Large intestine (tissue), 12 donors: ENCODE results near the gene WDHD1. TPM values are rescaled to one million over a fixed set of nuclear protein-coding genes. Genes with fewer than 3 reads are reported as not detected.
"Not testable (repeated sequence)": the region's sequence is repeated elsewhere in the genome, so short reads cannot be mapped to it uniquely, and the experiment has no call there.

ENCODE experiments used
- DNase-seq, 2 donors: peaks; one replicate each; pipeline versions ENCODE4 v3.0.0 to v3.0.0-alpha.2; 2013
- H3K27ac ChIP-seq: one replicate; pipeline ENCODE4 v1.5.1; 2013; ENCODE audit warnings: low read length
- H3K27me3 ChIP-seq: 2 replicates; pipeline ENCODE4 v1.6.1; 2013; ENCODE audit warnings: low read length; ENCODE audit not compliant: control insufficient read depth, insufficient read depth
- H3K36me3 ChIP-seq: 2 replicates; pipeline ENCODE4 v1.6.1; 2013; ENCODE audit warnings: low read length; ENCODE audit not compliant: control insufficient read depth, insufficient read depth
- H3K4me1 ChIP-seq: one replicate; pipeline ENCODE4 v1.6.1; 2013; ENCODE audit warnings: low read length; ENCODE audit not compliant: control insufficient read depth, insufficient read depth
- H3K4me3 ChIP-seq: one replicate; pipeline ENCODE4 v1.5.1; 2013; ENCODE audit warnings: low read length
- H3K9me3 ChIP-seq: one replicate; pipeline ENCODE4 v1.6.1; 2013; ENCODE audit warnings: mild to moderate bottlenecking, low read depth, low read length, moderate library complexity; ENCODE audit not compliant: control insufficient read depth
- WGBS: methylation state at CpG from one replicate; pipeline ENCODE4 v1.1.5; 2013; ENCODE audit warnings: low lambda C conversion rate; ENCODE audit not compliant: insufficient coverage; 5-methylcytosine and 5-hydroxymethylcytosine counted together
- long read RNA-seq, 11 donors: transcript quantifications; one replicate each; lab custom pipeline, GENCODE V29; 2026
- polyA plus RNA-seq: library from polyadenylated mRNA; unstranded; fragments of 120-200 nt; gene quantifications from one replicate; pipeline ENCODE4 v1.2.1, GENCODE V29; 2013

Gene WDHD1
- polyA plus RNA-seq, result 8.1 TPM
- long read RNA-seq, donor 1, result 0 reads
- long read RNA-seq, donor 2, result 0 reads
- long read RNA-seq, donor 3, result 0 reads
- long read RNA-seq, donor 4, result 0 reads
- long read RNA-seq, donor 5, partial matches to known transcripts, result 1,630 of 2,962 reads
- long read RNA-seq, donor 5, other reads (novel, unspliced or antisense), result 1,332 of 2,962 reads
- long read RNA-seq, donor 6, result 0 reads
- long read RNA-seq, donor 7, result 0 reads
- long read RNA-seq, donor 8, partial matches to known transcripts, result 0 of 1 reads
- long read RNA-seq, donor 8, other reads (novel, unspliced or antisense), result 0 of 1 reads
- long read RNA-seq, donor 9, partial matches to known transcripts, result 14 of 50 reads
- long read RNA-seq, donor 9, other reads (novel, unspliced or antisense), result 36 of 50 reads
- long read RNA-seq, donor 10, partial matches to known transcripts, result 2,912 of 4,648 reads
- long read RNA-seq, donor 10, other reads (novel, unspliced or antisense), result 1,736 of 4,648 reads
- long read RNA-seq, donor 11, result 0 reads

- no peaks in the 10 kb centered on the region for H3K36me3 ChIP-seq
- peak within 1 kb of the TSS; percentile 95 for H3K4me3 ChIP-seq
- H3K27me3 ChIP-seq, result no peaks in the 10 kb centered on the region
- H3K27ac ChIP-seq, result peak within 1 kb of the TSS; percentile 88
- H3K9me3 ChIP-seq, result no peaks in the 10 kb centered on the region
- DNase-seq, result peak; percentile 96 to 97
- no CpG with 5 or more reads among the region's 56 CpGs for WGBS
- H3K4me1 ChIP-seq, result peaks cover 4% of the 10 kb centered on the region
Observed at GRCh38 chr14:55026793-55027561, at the start of gene WDHD1, which contains the start of gene SOCS4. WDHD1 (minus strand) TSS chr14:55027099; CDS start chr14:55026787, 312 bp downstream. SOCS4 (plus strand) TSS chr14:55027236; CDS start chr14:55043042, 15,806 bp downstream.

- no peaks in the 10 kb centered on the region for H3K27me3 ChIP-seq
- 100% methylated on average over 2 of the region's 3 CpGs for WGBS
Observed at GRCh38 chr14:55075628-55076175, 48.8 kb upstream of the WDHD1 start.

GRCh38 chr14:55074662-55075061 lies 47.8 kb upstream of the WDHD1 start:
- no peak for DNase-seq
- H3K27ac ChIP-seq, result no peak overlapping the region
- no peaks in the 10 kb centered on the region for H3K27me3 ChIP-seq
- H3K4me1 ChIP-seq, result peaks cover 10% of the 10 kb centered on the region
- H3K9me3 ChIP-seq, result no peaks in the 10 kb centered on the region
- peaks cover 2% of the 10 kb centered on the region for H3K36me3 ChIP-seq
- no peak overlapping the region for H3K4me3 ChIP-seq
- 50% methylated on average over 2 of the region's 5 CpGs for WGBS

More at GRCh38 chr14:55075628-55076175, 48.8 kb upstream of the WDHD1 start:
- Histone ChIP-seq H3K4me1 (peaks cover 10% of the 10 kb centered on the region), H3K27ac (no peak overlapping the region), H3K4me3 (no peak overlapping the region), H3K9me3 (no peaks in the 10 kb centered on the region), H3K36me3 (no peaks in the 10 kb centered on the region)
- DNase-seq, result no peak

GRCh38 chr14:55073856-55074255 lies 47.0 kb upstream of the WDHD1 start:
- H3K27ac ChIP-seq, result no peak overlapping the region
- peaks cover 2% of the 10 kb centered on the region for H3K36me3 ChIP-seq
- peaks cover 10% of the 10 kb centered on the region for H3K4me1 ChIP-seq
- H3K27me3 ChIP-seq, result no peaks in the 10 kb centered on the region
- no peaks in the 10 kb centered on the region for H3K9me3 ChIP-seq
- no peak for DNase-seq
- no peak overlapping the region for H3K4me3 ChIP-seq
- WGBS, result no CpG with 5 or more reads among the region's 2 CpGs

- peaks cover under 1% of the 10 kb centered on the region for H3K4me1 ChIP-seq
- H3K36me3 ChIP-seq, result peaks cover 2% of the 10 kb centered on the region
- no peak overlapping the region for H3K27ac ChIP-seq
- 72% methylated on average over 3 of the region's 10 CpGs for WGBS
- no peak overlapping the region for H3K4me3 ChIP-seq
- H3K9me3 ChIP-seq, result no peaks in the 10 kb centered on the region
- H3K27me3 ChIP-seq, result no peaks in the 10 kb centered on the region
- no peak for DNase-seq
Observed at GRCh38 chr14:55071870-55072640, 45.2 kb upstream of the WDHD1 start.

GRCh38 chr14:55070981-55071411 lies 44.1 kb upstream of the WDHD1 start:
- 80% methylated on average over 1 of the region's 4 CpGs for WGBS
- no peak overlapping the region for H3K27ac ChIP-seq

GRCh38 chr14:55066223-55066622 lies 39.3 kb upstream of the WDHD1 start:
- no peaks in the 10 kb centered on the region for H3K4me1 ChIP-seq
- no CpG with 5 or more reads among the region's 1 CpG for WGBS
- no peaks in the 10 kb centered on the region for H3K9me3 ChIP-seq
- H3K4me3 ChIP-seq, result no peak overlapping the region
- H3K27ac ChIP-seq, result no peak overlapping the region
- DNase-seq, result no peak
- peaks cover 28% of the 10 kb centered on the region for H3K36me3 ChIP-seq
- no peaks in the 10 kb centered on the region for H3K27me3 ChIP-seq

More at GRCh38 chr14:55070981-55071411, 44.1 kb upstream of the WDHD1 start:
- peaks cover 4% of the 10 kb centered on the region for H3K36me3 ChIP-seq
- H3K4me3 ChIP-seq, result no peak overlapping the region
- H3K9me3 ChIP-seq, result no peaks in the 10 kb centered on the region
- H3K4me1 ChIP-seq, result no peaks in the 10 kb centered on the region
- no peak for DNase-seq
- no peaks in the 10 kb centered on the region for H3K27me3 ChIP-seq

GRCh38 chr14:55065411-55065810 lies 38.5 kb upstream of the WDHD1 start:
- peaks cover 28% of the 10 kb centered on the region for H3K36me3 ChIP-seq
- H3K4me1 ChIP-seq, result no peaks in the 10 kb centered on the region
- H3K9me3 ChIP-seq, result no peaks in the 10 kb centered on the region
- no peak overlapping the region for H3K27ac ChIP-seq
- no peak for DNase-seq
- WGBS, result no CpG with 5 or more reads among the region's 2 CpGs
- no peak overlapping the region for H3K4me3 ChIP-seq
- H3K27me3 ChIP-seq, result no peaks in the 10 kb centered on the region

- H3K9me3 ChIP-seq, DNase-seq, H3K27ac ChIP-seq, H3K27me3 ChIP-seq, H3K4me3 ChIP-seq, H3K4me1 ChIP-seq: not testable (repeated sequence)
- H3K36me3 ChIP-seq, result peaks cover 28% of the 10 kb centered on the region
- no CpG with 5 or more reads among the region's 2 CpGs for WGBS
Observed at GRCh38 chr14:55064896-55065295, 38.0 kb upstream of the WDHD1 start.
